HCT116 (cell line): ENCODE data around the gene ADRA1B. TPM values are rescaled to one million over a fixed set of nuclear protein-coding genes. Genes with fewer than 3 reads are reported as not detected.

Experiments
- ATAC-seq: fragments of 200-7000 bp; cut with Tn5 transposase; 2 replicates; pipeline ENCODE4 v1.9.1; 2020; ENCODE audit warnings: mild to moderate bottlenecking, moderate library complexity
- BruUV-seq: library from RNA; stranded (reverse); fragments of 400-500 nt; replicated peaks from 2 replicates; lab custom pipeline; 2021; lab: Mats Ljungman, UMichigan
- CTCF ChIA-PET: fragments of 300-600 bp; sonication (Branson Sonifier 250); formaldehyde crosslinking; loops from one replicate; lab custom pipeline; 2021; ENCODE audit warnings: antibody characterized with exemption; lab: Charles Lee
- POLR2A ChIA-PET: fragments of 300-600, 350-600 bp; sonication (Branson Sonifier 250); formaldehyde crosslinking; loops from one replicate; lab custom pipeline; 2021; ENCODE audit warnings: antibody characterized with exemption; lab: Charles Lee
- RAD21 ChIA-PET, 2 experiments: fragments of 300-600 bp; sonication (Branson Sonifier 250); formaldehyde crosslinking; loops; one replicate each; lab custom pipeline; 2023; ENCODE audit warnings: low total read pairs in 2 of 2; ENCODE audit not compliant: uncharacterized antibody in 2 of 2, unreplicated experiment in 2 of 2, low non-redundant PET in 1 of 2; lab: Charles Lee
- DNase-seq: peaks from one replicate; pipeline ENCODE4 v3.0.0-alpha.2; 2010; ENCODE audit warnings: low read depth, low spot score
- H2AFZ ChIP-seq: fragments of 200-600 bp; shearing (Covaris generic), sonication (generic); 2 replicates; pipeline ENCODE4 v1.6.1; 2017; ENCODE audit warnings: low read depth, mixed run types, mixed read lengths, antibody characterized with exemption, low read length; ENCODE audit not compliant: poor library complexity, severe bottlenecking
- H3K27ac ChIP-seq: 2 replicates; pipeline ENCODE4 v1.5.1; 2012; ENCODE audit warnings: low read depth, low read length
- H3K27me3 ChIP-seq: fragments of 200-600 bp; sonication (generic); 2 replicates; pipeline ENCODE4 v1.6.1; 2016; ENCODE audit warnings: mixed run types, low read length, mixed read lengths; ENCODE audit not compliant: insufficient read depth
- H3K36me3 ChIP-seq, 2 experiments: fragments of 200-500 bp in 1 of 2; fragments of 200-600 bp in 1 of 2; sonication (Bioruptor generic) in 1 of 2; sonication (generic) in 1 of 2; 2 replicates each; pipeline versions ENCODE4 v1.5.1 to v1.6.1; 2014 to 2016; ENCODE audit warnings: low read length in 2 of 2, inconsistent platforms in 1 of 2, mixed read lengths in 1 of 2, mixed run types in 1 of 2; ENCODE audit not compliant: insufficient read depth in 2 of 2, control insufficient read depth in 1 of 2
- H3K4me1 ChIP-seq, 2 experiments: fragments of 200-600 bp in 1 of 2; sonication (generic) in 1 of 2; 2 replicates each; pipeline versions ENCODE4 v1.5.1 to v1.6.1; 2012 to 2017; ENCODE audit warnings: low read length in 2 of 2, inconsistent platforms in 1 of 2, mild to moderate bottlenecking in 1 of 2, mixed read lengths in 1 of 2, mixed run types in 1 of 2, moderate library complexity in 1 of 2; ENCODE audit not compliant: insufficient read depth in 2 of 2, control insufficient read depth in 1 of 2
- H3K4me2 ChIP-seq: fragments of 200-600 bp; sonication (generic); 2 replicates; pipeline ENCODE4 v1.6.1; 2017; ENCODE audit warnings: mixed run types, low read length, mixed read lengths
- H3K4me3 ChIP-seq, 2 experiments: fragments of 200-600 bp in 1 of 2; sonication (generic) in 1 of 2; replicated peaks in 1 of 2; 2 replicates each; pipeline ENCODE4 v1.5.1; 2011 to 2016; ENCODE audit warnings: low read length in 2 of 2, control low read depth in 1 of 2, low read depth in 1 of 2, mild to moderate bottlenecking in 1 of 2, mixed read lengths in 1 of 2, mixed run types in 1 of 2
- H3K79me2 ChIP-seq: fragments of 200-600 bp; sonication (generic); 2 replicates; pipeline ENCODE4 v1.6.1; 2017; ENCODE audit warnings: mild to moderate bottlenecking, mixed run types, low read length, moderate library complexity, mixed read lengths; ENCODE audit not compliant: insufficient read depth
- H3K9ac ChIP-seq: fragments of 200-600 bp; sonication (generic); 2 replicates; pipeline ENCODE4 v1.6.1; 2016; ENCODE audit warnings: low read length, mixed read lengths
- H3K9me2 ChIP-seq: fragments of 200-600 bp; sonication (generic), shearing (Covaris generic); 2 replicates; pipeline ENCODE4 v1.6.1; 2017; ENCODE audit warnings: mixed run types, mild to moderate bottlenecking, moderate library complexity; ENCODE audit not compliant: insufficient read depth
- H3K9me3 ChIP-seq, 2 experiments: fragments of 200-500 bp in 1 of 2; fragments of 200-600 bp in 1 of 2; sonication (Bioruptor generic) in 1 of 2; sonication (generic) in 1 of 2; 2 replicates each; pipeline ENCODE4 v1.6.1; 2014 to 2017; ENCODE audit warnings: low read length in 2 of 2, mixed read lengths in 2 of 2, inconsistent platforms in 1 of 2, low read depth in 1 of 2, mild to moderate bottlenecking in 1 of 2, mixed run types in 1 of 2, moderate library complexity in 1 of 2; ENCODE audit not compliant: control insufficient read depth in 1 of 2, insufficient read depth in 1 of 2
- H4K20me1 ChIP-seq: fragments of 200-600 bp; sonication (generic), shearing (Covaris generic); 2 replicates; pipeline ENCODE4 v1.6.1; 2017; ENCODE audit warnings: mixed run types, mild to moderate bottlenecking, moderate library complexity; ENCODE audit not compliant: insufficient read depth
- ATF3 ChIP-seq: IDR thresholded peaks from 2 replicates; pipeline ENCODE4 v1.6.1; 2012
- EZH2 ChIP-seq: fragments of 200-600 bp; sonication (generic); IDR thresholded peaks from 2 replicates; pipeline ENCODE4 v1.6.1; 2017; ENCODE audit warnings: antibody characterized with exemption, mixed run types
- EZH2phosphoT487 ChIP-seq: fragments of 200-600 bp; IDR thresholded peaks from 2 replicates; pipeline ENCODE4 v1.6.1; 2018; ENCODE audit warnings: antibody characterized with exemption, borderline replicate concordance
- RAD21 ChIP-seq: IDR thresholded peaks from 2 replicates; pipeline ENCODE4 v1.6.1; 2012; ENCODE audit warnings: low read depth, mild to moderate bottlenecking
- SIN3A ChIP-seq: IDR thresholded peaks from 2 replicates; pipeline ENCODE4 v1.6.1; 2012; ENCODE audit warnings: low read depth
- SP1 ChIP-seq: IDR thresholded peaks from 2 replicates; pipeline ENCODE4 v1.6.1; 2012; ENCODE audit warnings: low read depth
- YY1 ChIP-seq: IDR thresholded peaks from 2 replicates; pipeline ENCODE4 v1.6.1; 2011; ENCODE audit warnings: low read length, low read depth, moderate library complexity, mild to moderate bottlenecking; ENCODE audit not compliant: insufficient replicate concordance; ENCODE audit errors: extremely low read depth
- ZBTB33 ChIP-seq: IDR thresholded peaks from 2 replicates; pipeline ENCODE4 v1.6.1; 2011; ENCODE audit warnings: mild to moderate bottlenecking, low read length, moderate library complexity; ENCODE audit not compliant: insufficient replicate concordance; ENCODE audit errors: extremely low read depth
- intact Hi-C: fragments of 100-400 bp; cut with micrococcal nuclease; formaldehyde crosslinking; loops from 2 replicates; pipeline ENCODE4 v1.10.0; 2022
- total RNA-seq: library from RNA; stranded (reverse); gene quantifications from one replicate; pipeline ENCODE4 v1.2.1, GENCODE V29; 2021; ENCODE audit not compliant: unreplicated experiment

ADRA1B gene
- total RNA-seq, 1 experiment from 2014 or later = not detected

GRCh38 chr5:159978358-159978757 lies 62.1 kb downstream of the ADRA1B start:
- Histone ChIP-seq H3K9ac (no peak overlapping the region), H3K4me2 (no peak overlapping the region), H3K36me3 (no peaks in the 10 kb centered on the region), H3K4me1 (peaks cover 13 to 34% of the 10 kb centered on the region in 2 experiments), H3K4me3 (no peak overlapping the region), H3K9me3 (no peaks in the 10 kb centered on the region), H3K79me2 (no peaks in the 10 kb centered on the region), H3K9me2 (no peaks in the 10 kb centered on the region), H2AFZ (no peak overlapping the region), H3K27ac (no peak overlapping the region), H3K27me3 (peaks cover 12% of the 10 kb centered on the region; the same call in 1 of the 2 replicates), H4K20me1 (no peaks in the 10 kb centered on the region)
- ChIA-PET RAD21 (no interaction called here), CTCF (interaction anchor here (0.9 to 2.0 kb wide), 2 partner anchors 9 kb away, joined by 3 to 5 read pairs; no protein-coding TSS in a partner anchor), POLR2A (interaction anchor here (0.6 kb wide), 1 partner anchor 464 kb away, joined by 3 read pairs; no protein-coding TSS in a partner anchor)
- no peak for DNase-seq
- BruUV-seq = no TSS peak
- no peak for ATAC-seq
- intact Hi-C loops = no loop called here
- TF ChIP-seq SP1 = no peak
- TF ChIP-seq YY1 = no peak
- TF ChIP-seq ATF3 = no peak
- TF ChIP-seq EZH2 = no peak
- TF ChIP-seq SIN3A = no peak
- no peak for TF ChIP-seq EZH2phosphoT487
- no peak for TF ChIP-seq RAD21
- TF ChIP-seq ZBTB33 = no peak
